Mesodermal cell (in vitro differentiated cells): ENCODE data around the gene MSL1.
A peak's percentile ranks its signal among the peaks of the same experiment; 100 is the strongest.

Source experiments
- H3K27ac ChIP-seq: 2 replicates; pipeline ENCODE4 v1.7.0; 2013; ENCODE audit warnings: mild to moderate bottlenecking, low read depth, low read length, moderate library complexity; ENCODE audit not compliant: severe bottlenecking
- H3K36me3 ChIP-seq: 2 replicates; pipeline ENCODE4 v1.7.1; 2013; ENCODE audit warnings: mild to moderate bottlenecking, low read length, moderate library complexity; ENCODE audit not compliant: control insufficient read depth, insufficient read depth
- H3K4me1 ChIP-seq: one replicate; pipeline ENCODE4 v1.7.1; 2013; ENCODE audit warnings: mild to moderate bottlenecking, low read length; ENCODE audit not compliant: insufficient read depth, control insufficient read depth, poor library complexity, severe bottlenecking
- H3K4me3 ChIP-seq: 2 replicates; pipeline ENCODE4 v1.7.0; 2013; ENCODE audit warnings: low read length, control low read depth, mild to moderate bottlenecking; ENCODE audit not compliant: insufficient read depth, poor library complexity, severe bottlenecking; ENCODE audit errors: extremely low read depth
- H3K9me3 ChIP-seq: 2 replicates; pipeline ENCODE4 v1.7.1; 2013; ENCODE audit warnings: mild to moderate bottlenecking, low read length, moderate library complexity; ENCODE audit not compliant: control insufficient read depth
- WGBS, 2 experiments: methylation state at CpG; one replicate each; pipeline ENCODE4 v1.1.5; 2013; ENCODE audit warnings: missing lambda C conversion rate in 2 of 2; ENCODE audit not compliant: insufficient coverage in 2 of 2; 5-methylcytosine and 5-hydroxymethylcytosine counted together

MSL1 gene

DNA sequence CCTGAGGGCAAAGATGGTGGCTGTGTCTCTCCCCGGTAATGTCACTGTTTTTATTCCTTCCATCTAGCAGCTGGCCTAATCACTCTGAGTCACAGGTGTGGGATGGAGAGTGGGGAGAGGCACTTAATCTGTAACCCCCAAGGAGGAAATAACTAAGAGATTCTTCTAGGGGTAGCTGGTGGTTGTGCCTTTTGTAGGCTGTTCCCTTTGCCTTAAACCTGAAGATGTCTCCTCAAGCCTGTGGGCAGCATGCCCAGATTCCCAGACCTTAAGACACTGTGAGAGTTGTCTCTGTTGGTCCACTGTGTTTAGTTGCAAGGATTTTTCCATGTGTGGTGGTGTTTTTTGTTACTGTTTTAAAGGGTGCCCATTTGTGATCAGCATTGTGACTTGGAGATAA is 50.0 kb downstream of the MSL1 start:
- H3K36me3 ChIP-seq, result peaks cover 96% of the 10 kb centered on the region
- no peak overlapping the region for H3K27ac ChIP-seq
- no peak overlapping the region for H3K4me3 ChIP-seq
- no peaks in the 10 kb centered on the region for H3K9me3 ChIP-seq
- 100% methylated on average over 1 of the region's 1 CpG; no CpG with 5 or more reads in 1 of the 2 experiments for WGBS, 2 experiments
- peaks cover 2% of the 10 kb centered on the region for H3K4me1 ChIP-seq

DNA sequence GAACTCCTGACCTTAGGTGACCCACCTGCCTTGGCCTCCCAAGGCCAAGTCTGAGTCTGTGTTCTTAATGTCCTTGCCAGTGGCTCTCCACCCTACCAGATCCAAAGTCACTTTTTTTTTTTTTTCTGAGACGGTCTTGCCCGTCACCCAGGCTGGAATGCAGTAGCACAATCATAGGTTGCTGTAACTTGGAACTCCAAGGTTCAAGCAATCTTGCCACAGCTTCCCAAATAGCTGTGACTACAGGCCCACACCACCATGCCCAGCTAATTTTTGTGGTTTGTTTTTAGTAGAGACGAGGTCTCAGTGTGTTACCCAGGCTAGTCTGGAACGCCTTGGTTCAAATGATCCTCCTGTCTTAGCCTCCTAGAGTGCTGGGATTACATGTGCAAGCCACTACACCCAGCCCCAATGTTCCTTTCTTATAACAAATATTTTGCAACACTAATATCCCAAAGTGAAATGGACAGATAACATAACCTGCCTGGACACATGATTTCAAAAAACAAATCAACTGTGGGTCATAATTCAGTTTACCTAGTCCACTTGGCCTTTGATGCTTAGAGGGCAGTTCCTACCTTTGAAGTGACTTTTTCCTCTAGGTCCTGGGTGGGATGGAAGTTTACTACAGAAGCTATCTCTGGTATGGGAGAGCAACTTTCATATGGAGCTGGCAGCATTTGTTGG is 51.5 kb downstream of the MSL1 start:
- H3K4me3 ChIP-seq, result no peak overlapping the region
- H3K36me3 ChIP-seq, result peaks cover 85% of the 10 kb centered on the region
- H3K4me1 ChIP-seq, result peaks cover 3% of the 10 kb centered on the region
- H3K27ac ChIP-seq, result no peak overlapping the region
- no peaks in the 10 kb centered on the region for H3K9me3 ChIP-seq
- 83% methylated on average over 1 to 2 of the region's 4 CpGs for WGBS, 2 experiments

GRCh38 chr17:40173778-40174135 is 52.0 kb downstream of the MSL1 start:
- 100% methylated on average over 1 of the region's 3 CpGs for WGBS, 2 experiments
- no peaks in the 10 kb centered on the region for H3K9me3 ChIP-seq
- no peak overlapping the region for H3K27ac ChIP-seq
- no peak overlapping the region for H3K4me3 ChIP-seq
- H3K36me3 ChIP-seq, result peaks cover 81% of the 10 kb centered on the region
- peaks cover 3% of the 10 kb centered on the region for H3K4me1 ChIP-seq

DNA sequence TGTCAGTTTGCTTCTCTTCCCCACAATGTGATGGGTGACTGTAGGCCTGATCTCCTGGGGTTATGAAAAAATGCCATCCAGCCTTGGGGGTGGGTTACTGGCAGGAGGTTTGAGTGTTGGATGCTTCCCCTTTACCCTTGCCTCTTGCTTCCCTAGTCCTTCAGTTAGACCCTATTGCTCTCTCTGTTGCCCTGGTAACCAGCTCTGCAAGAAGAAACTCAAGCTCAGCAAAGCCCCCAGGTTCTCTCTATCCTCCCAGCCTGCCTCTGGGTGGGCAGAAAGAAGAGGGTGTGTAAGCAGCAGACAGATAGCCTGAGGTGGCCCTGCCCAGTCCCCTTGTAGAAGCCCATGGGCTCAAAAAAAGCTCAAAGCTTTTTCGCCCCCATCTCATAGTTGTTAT is 52.7 kb downstream of the MSL1 start:
- Histone ChIP-seq H3K4me1 (peaks cover 3% of the 10 kb centered on the region), H3K4me3 (no peak overlapping the region), H3K27ac (no peak overlapping the region), H3K36me3 (peaks cover 73% of the 10 kb centered on the region), H3K9me3 (no peaks in the 10 kb centered on the region)
- 100% methylated on average over 1 of the region's 1 CpG for WGBS, 2 experiments

DNA sequence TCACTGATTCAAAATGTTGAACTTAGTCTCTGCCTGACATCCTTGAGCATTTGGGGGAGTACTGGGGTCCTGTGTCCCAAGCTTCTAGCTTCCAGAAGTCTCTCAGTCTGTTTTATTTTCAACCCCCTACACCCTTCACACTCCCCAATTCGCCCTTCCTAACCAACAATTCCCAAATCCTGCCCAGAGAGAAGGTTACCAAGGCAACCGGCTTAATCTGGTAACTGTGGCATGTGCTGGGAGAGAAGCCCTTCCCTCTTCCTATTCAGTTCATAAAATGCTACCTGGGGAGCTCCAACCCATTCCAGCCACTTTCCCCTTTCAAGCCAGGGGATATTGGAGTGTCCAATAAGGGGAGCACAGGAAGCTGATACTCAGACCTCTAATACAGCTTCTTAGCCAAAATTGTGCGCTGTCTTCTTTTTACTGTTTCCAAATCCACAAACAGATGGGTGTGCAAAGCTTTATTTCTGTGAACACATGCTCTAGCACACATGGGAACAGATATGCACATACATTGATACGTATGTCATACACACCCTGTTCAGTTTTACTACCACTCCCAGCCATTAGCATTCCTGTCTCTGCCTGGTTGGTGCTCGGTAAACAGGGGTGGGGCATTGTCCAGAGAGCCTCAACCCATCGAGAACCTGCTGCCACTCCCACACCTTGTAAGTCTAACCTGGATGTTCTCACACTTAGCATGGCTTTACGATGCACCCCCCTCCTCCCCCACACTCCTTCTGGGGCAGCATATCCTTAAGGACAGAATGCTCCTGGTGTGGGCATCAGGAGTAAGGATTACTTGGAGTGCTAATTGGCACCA is 54.4 kb downstream of the MSL1 start:
- H3K27ac ChIP-seq, result no peak overlapping the region
- H3K4me3 ChIP-seq, result no peak overlapping the region
- no peaks in the 10 kb centered on the region for H3K9me3 ChIP-seq
- WGBS, 2 experiments, result 88 to 94% methylated on average over 6 of the region's 7 CpGs
- peaks cover 8% of the 10 kb centered on the region for H3K4me1 ChIP-seq
- peaks cover 62% of the 10 kb centered on the region for H3K36me3 ChIP-seq

DNA sequence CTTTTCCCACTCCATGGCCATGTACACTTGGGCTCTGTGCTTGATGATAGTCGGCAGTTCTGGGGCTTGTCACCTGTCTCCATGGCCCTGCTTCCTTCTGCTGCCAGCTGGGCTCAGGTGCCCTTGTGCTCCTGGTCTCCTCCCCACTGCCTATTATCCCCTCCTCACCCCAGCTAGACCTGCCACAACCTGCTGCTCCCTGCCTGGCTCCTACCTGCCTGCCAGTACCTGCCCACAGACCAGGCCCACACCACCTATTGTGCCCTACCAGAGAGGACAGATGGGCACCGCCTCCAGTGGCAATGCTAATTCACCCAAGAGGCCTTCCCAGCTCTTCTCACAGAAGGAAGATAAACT is 55.0 kb downstream of the MSL1 start:
- 100% methylated on average over 1 to 2 of the region's 2 CpGs for WGBS, 2 experiments
- peaks cover 61% of the 10 kb centered on the region for H3K36me3 ChIP-seq
- no peak overlapping the region for H3K27ac ChIP-seq
- no peaks in the 10 kb centered on the region for H3K9me3 ChIP-seq
- H3K4me1 ChIP-seq, result peaks cover 8% of the 10 kb centered on the region
- H3K4me3 ChIP-seq, result no peak overlapping the region

DNA sequence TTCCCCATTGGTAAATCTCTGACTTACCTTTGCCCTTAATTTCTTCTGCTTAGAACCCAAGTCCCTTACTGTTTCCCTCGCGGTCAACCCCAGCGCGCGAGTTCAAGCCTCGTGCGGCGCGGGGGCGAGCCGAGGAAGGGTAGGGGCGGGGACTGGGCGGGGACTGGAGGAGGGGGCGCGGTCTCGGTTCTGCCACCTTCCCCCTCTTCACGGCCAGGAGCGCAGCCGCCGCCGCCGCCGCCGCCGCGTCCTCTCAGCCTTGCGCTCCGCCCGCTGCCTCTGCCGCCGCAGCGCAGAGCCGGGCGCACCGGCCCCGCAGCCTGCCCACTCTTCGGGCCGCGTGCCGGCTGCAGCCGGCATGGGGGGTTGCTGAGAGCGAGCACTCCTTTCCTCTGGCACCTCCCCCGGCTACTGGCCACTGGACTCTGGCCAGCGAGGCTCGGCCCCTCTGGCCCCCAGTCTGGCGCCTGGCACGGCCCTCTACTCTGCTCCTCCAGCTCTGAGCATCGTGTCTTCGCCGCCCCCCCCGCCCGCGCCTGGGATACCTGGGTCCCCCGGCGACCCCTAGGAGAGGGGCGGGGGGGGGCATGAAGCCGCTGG is 55.6 kb downstream of the MSL1 start, which contains the start of gene RAPGEFL1:
Gene RAPGEFL1, plus strand, starts transcription at position 196 of the 600 bp plus-strand sequence. Its CDS starts 392 bp downstream, at position 588.
- Histone ChIP-seq H3K27ac (no peak within 1 kb of the TSS), H3K36me3 (peaks cover 60% of the 10 kb centered on the region), H3K4me3 (peak within 1 kb of the TSS; percentile 41), H3K9me3 (no peaks in the 10 kb centered on the region), H3K4me1 (peaks cover 8% of the 10 kb centered on the region)
- 0% methylated on average over 22 to 26 of the region's 57 CpGs for WGBS, 2 experiments

DNA sequence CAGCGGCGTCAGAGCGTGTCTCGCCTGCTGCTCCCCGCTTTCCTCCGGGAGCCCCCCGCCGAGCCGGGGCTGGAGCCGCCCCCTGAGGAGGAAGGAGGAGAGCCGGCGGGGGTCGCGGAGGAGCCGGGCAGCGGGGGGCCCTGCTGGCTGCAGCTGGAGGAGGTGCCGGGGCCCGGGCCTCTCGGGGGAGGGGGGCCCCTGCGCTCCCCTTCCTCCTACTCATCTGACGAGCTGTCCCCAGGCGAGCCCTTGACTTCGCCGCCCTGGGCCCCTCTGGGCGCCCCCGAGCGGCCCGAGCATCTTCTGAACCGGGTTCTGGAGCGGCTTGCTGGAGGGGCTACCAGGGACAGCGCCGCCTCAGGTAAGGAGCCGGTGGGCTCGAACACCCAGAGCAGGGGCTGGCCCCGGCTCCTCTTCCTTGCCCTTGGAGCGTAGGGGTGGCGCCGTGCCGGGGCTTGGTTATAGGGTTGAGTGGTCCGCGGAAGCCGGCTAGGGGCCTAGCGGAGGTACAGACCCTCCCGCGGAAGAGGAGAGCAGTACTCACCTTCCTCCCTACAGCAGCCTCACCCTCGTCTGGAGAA is 56.3 kb downstream of the MSL1 start:
- peaks cover 8% of the 10 kb centered on the region for H3K4me1 ChIP-seq
- 34 to 37% methylated on average over 23 to 26 of the region's 46 CpGs for WGBS, 2 experiments
- H3K4me3 ChIP-seq, result peak overlapping the region; percentile 41
- no peak overlapping the region for H3K27ac ChIP-seq
- peaks cover 57% of the 10 kb centered on the region for H3K36me3 ChIP-seq
- H3K9me3 ChIP-seq, result no peaks in the 10 kb centered on the region

- 94 to 97% methylated on average over 5 to 7 of the region's 7 CpGs for WGBS, 2 experiments
- H3K36me3 ChIP-seq, result peaks cover 51% of the 10 kb centered on the region
- no peaks in the 10 kb centered on the region for H3K9me3 ChIP-seq
- no peak overlapping the region for H3K27ac ChIP-seq
- H3K4me1 ChIP-seq, result peaks cover 8% of the 10 kb centered on the region
- no peak overlapping the region for H3K4me3 ChIP-seq
Measured at GRCh38 chr17:40178660-40179059, 56.9 kb downstream of the MSL1 start.

DNA sequence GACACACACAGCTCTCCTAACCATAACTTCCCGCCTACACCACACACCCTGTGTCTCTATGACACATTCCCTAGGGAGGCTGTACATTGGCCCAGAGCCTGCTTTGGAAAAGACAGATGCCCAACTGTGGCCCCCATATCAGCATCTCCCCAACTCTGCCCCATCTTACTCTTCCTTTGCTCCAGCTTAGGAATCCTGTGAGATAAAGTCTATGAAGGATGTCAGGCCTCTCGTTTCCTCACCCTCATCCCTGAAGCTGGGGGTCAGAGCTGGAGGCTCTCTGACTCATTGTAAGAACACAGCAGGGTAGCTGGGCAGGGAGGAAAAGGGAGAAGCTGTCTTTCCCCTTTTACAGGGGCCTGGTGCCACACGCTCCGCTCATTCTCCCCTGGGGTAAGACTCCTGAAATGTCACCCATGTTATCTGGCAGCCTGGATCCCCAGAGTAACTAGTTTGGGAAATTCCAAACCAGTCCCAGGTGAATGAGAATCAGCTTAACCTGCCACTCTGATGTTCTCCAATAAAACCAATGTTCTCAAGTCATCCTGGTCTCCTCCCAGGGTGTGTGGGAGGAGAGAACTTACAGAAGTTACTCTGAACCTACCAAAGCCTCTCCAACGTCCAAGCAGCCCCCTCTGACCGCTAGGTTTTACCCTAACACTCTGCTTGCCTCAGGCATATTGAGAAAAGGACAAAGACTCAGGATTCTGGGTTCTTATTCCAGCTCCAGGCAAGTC is 58.3 kb downstream of the MSL1 start:
- no peaks in the 10 kb centered on the region for H3K9me3 ChIP-seq
- H3K27ac ChIP-seq, result no peak overlapping the region
- WGBS, 2 experiments, result 76 to 81% methylated on average over 3 to 5 of the region's 6 CpGs
- H3K4me1 ChIP-seq, result peaks cover 8% of the 10 kb centered on the region
- H3K36me3 ChIP-seq, result peaks cover 39% of the 10 kb centered on the region
- H3K4me3 ChIP-seq, result no peak overlapping the region
